ENCODE results near the gene SKI.

Gene SKI

DNA sequence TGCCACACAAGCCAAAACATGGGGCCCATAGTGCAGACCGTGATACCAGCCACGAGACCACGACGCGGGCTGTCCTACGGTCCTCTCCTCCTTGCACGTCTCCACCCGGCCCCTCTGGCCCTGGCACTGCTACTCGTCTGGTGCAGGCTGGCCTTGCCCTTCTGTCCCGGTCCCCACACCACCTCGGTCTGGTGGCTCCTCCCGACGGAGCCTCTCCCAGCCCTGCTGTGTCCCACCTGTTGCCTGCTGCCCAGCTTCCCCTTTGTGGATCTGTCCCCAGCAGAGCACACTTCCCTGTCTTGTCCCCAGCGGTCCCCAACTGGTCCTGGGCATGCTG lies 112.8 kb downstream of the SKI start:
- ChIA-PET CTCF (no interaction called here), POLR2A (no interaction called here)
- TF ChIP-seq, protein P1, sequence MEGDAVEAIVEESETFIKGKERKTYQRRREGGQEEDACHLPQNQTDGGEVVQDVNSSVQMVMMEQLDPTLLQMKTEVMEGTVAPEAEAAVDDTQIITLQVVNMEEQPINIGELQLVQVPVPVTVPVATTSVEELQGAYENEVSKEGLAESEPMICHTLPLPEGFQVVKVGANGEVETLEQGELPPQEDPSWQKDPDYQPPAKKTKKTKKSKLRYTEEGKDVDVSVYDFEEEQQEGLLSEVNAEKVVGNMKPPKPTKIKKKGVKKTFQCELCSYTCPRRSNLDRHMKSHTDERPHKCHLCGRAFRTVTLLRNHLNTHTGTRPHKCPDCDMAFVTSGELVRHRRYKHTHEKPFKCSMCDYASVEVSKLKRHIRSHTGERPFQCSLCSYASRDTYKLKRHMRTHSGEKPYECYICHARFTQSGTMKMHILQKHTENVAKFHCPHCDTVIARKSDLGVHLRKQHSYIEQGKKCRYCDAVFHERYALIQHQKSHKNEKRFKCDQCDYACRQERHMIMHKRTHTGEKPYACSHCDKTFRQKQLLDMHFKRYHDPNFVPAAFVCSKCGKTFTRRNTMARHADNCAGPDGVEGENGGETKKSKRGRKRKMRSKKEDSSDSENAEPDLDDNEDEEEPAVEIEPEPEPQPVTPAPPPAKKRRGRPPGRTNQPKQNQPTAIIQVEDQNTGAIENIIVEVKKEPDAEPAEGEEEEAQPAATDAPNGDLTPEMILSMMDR (IDR thresholded peaks at IDR 0.05; ENCODE audit: control extremely low read depth, extremely low read depth, low read depth, missing control alignments), result no peak
- DNase-seq (ENCODE audit: extremely low spot score), result no peak

DNA sequence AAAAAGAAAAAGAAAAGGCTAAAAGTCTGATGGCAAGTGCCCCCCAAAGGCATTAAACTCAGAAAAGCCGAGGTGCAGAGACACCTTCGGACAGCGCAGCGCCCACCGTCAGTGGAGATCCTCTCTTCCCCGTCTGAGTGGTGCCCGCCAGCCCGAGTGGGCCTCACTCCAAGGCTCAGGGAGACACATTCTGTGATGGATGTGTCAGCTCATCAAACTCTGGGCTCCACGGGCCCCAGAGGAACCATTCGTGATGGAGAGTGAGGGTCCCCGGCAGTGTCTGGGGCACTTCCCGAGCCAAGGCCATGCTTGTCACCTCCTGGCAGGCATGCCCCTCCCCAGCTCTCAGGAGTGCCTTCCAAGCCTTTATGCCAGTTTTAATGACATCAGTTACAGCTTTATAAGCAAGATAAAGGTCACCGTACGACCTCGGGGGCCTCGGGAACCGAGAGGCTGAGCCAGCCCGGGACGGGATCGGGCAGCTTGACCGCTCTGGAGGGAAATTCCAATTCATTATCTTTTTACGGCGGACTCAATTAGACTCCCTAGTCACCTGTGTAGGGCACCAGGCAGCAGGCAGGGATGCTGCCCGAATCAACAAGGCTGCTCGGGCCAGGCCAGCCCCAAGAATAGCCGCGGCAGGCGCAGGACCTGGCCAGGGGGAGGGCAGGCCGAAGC lies 113.7 kb downstream of the SKI start:
- CTCF ChIA-PET, result no interaction called here
- POLR2A ChIA-PET, result no interaction called here
- DNase-seq (ENCODE audit: extremely low spot score), result no peak

DNA sequence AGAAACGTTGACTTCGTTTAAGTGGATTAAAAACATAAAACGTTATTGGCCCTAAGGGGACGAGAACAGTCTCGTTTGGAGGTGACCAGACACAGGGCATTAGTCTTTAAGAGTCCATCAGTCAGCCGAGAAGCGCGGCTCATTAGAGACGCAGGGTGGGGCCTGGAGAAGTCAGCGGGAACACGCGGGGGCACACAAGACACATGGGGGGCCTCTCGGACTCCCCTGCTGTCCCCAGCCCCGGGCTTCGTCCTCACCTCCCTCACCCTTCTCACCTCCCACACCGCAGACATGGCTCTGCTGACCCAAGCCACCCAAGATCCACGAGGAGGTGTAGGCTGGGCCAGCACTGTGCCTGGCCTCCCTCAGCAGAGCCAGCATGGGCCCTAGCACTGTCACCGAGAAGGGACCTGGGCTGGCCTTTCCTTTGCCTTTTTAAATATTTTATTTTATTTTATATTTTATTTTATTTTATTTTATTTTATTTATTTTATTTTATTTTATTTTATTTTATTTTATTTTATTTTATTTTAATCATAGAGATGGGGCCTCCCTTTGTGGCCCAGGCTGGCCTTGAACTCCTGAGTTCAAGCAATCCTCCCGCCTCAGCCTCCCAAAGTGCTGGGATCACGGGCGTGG lies 114.4 kb downstream of the SKI start:
- DNase-seq (ENCODE audit: extremely low spot score), result no peak
- POLR2A ChIA-PET, result no interaction called here
- TF ChIP-seq, protein P1 (IDR thresholded peaks at IDR 0.05; ENCODE audit: control extremely low read depth, extremely low read depth, low read depth, missing control alignments), result no peak
- CTCF ChIA-PET, result no interaction called here

More for the DNA sequence above, 113.7 kb downstream of the SKI start:
- TF ChIP-seq, protein P1 (IDR thresholded peaks at IDR 0.05; ENCODE audit: control extremely low read depth, extremely low read depth, low read depth, missing control alignments), result no peak

DNA sequence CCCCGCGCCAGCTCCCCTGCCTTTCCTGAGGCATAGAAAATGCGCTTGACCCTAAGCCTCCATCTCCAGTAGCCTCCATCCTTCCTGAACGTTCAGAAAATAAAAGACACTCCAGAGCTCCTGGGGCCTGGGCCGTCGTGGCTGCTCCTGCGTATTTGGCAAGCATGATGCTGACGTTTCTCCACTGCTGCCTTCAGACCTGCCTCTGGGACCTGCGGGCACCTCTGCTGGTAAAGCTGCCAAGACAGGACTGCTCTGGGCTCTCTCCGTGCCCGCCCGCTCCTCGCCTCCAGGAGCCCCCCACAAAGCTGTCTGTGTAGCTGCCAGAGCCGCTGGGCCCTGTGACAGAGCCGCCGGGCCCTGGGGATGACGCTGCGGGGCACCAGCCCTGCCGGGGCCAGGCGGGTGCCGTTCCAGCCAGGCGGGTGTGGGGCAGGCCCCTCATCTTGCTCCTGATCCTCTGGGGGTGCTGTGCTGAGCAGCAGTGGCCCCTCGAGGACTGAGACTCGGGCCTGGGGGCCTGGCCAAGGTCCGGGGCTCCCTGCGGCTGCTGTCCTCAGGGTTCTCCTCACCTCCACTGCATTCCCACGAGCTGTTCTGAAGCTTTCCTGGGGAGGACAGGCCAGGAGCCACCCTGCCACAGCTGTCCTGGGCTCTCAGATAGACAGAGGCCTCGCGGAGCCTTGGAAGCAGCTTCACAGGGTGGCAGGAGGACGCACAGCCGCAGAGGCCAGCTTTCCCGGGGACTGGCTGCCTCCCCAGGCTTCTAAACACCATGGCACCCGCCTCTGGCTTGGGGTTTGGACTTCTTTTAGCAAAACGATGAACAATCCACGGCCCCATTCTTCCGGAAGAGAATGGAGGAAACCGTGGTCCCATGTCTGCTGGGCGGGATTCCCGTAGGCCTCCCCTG lies 115.2 kb downstream of the SKI start:
- POLR2A ChIA-PET, result no interaction called here
- TF ChIP-seq, protein P1 (IDR thresholded peaks at IDR 0.05; ENCODE audit: control extremely low read depth, extremely low read depth, low read depth, missing control alignments), result no peak
- CTCF ChIA-PET, result no interaction called here
- DNase-seq (ENCODE audit: extremely low spot score), result no peak

DNA sequence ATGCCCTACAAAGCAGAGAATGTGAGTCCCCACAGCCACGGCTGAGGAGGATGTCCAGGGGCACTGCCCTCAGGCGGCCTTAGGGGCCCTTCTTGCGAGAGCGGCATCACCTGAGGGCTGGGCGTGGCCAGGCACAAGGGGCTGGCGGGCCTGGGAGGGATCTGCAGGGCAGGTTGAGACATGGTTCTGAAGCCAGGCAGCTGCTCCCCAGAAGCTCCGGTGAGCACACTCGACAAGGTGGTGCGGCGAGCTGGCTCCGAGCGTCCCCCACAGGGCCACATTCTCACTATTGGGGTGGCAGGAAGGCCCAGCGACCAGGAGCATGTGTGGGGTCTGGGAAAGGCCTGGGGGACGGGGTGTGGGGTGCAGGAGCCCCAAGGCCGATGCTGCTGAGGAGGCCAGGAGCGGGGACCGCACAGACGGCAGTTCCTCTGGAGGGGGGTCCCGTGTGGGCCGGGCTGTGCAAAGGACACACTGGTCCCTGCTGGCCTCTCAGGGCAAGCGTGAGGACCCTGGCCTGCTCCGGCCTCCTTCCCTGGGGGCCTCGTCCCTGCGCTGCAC lies 116.1 kb downstream of the SKI start:
- ChIA-PET CTCF (no interaction called here), POLR2A (no interaction called here)
- TF ChIP-seq, protein P1 (IDR thresholded peaks at IDR 0.05; ENCODE audit: control extremely low read depth, extremely low read depth, low read depth, missing control alignments), result no peak
- DNase-seq (ENCODE audit: extremely low spot score), result no peak

DNA sequence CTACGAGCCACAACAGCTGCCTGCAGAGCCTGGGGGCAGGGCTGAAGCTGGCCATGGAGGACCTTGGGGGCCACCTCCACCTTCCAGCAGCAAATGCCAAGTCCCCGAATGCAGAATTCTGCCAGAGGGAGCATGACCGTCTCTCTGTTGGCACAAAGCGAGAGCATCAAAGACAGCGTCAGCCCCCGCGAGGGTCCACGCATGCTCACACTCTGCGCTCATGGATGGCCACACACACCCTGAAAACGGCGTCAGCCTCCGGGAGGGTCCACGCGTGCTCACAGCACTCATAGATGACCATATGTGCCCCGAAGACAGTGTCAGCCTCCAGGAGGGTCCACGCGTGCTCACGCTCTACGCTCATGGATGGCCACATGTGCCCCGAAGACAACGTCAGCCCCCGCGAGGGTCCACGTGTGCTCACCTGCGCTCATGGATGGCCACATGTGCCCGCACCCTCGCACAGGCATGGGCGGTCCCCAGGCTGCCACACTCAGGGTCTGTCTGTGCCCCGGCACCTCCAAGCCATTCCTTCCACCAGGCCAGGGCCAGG lies 116.7 kb downstream of the SKI start:
- DNase-seq (ENCODE audit: extremely low spot score), result no peak
- TF ChIP-seq, protein P1 (IDR thresholded peaks at IDR 0.05; ENCODE audit: control extremely low read depth, extremely low read depth, low read depth, missing control alignments), result no peak
- POLR2A ChIA-PET, result no interaction called here
- CTCF ChIA-PET, result no interaction called here
